T-helper 2 cell treated with Interferon-gamma antibody and Interleukin-4, amounts not matched to agents 100 ng/mL and 5 ng/mL, for 36 hours (primary cell): Measurements from ENCODE around the gene DCDC2B. TPM values are rescaled to one million over a fixed set of nuclear protein-coding genes. Genes with fewer than 3 reads are reported as not detected.
"Not testable (repeated sequence)": the region's sequence is repeated elsewhere in the genome, so short reads cannot be mapped to it uniquely, and the experiment has no call there.

ENCODE experiments used
- intact Hi-C: fragments of 100-400 bp; cut with micrococcal nuclease; formaldehyde crosslinking; loops from one replicate; pipeline ENCODE4 v1.15.1; 2023
- total RNA-seq: library from RNA; stranded (reverse); gene quantifications from 2 replicates; pipeline ENCODE4 v1.2.3, GENCODE V29; 2022

The DCDC2B gene
- total RNA-seq: not detected in 2 replicates

- intact Hi-C loops: no loop called here
These were observed at the start of gene DCDC2B for GRCh38 chr1:32208891-32209328. Gene DCDC2B, plus strand, starts transcription at chr1:32209089. Its CDS starts 5 bp downstream, at chr1:32209094.

GRCh38 chr1:32159189-32159588 lies 49.7 kb upstream of the DCDC2B start:
- intact Hi-C loops: no loop called here

- intact Hi-C loops: no loop called here
These were observed 45.5 kb upstream of the DCDC2B start for GRCh38 chr1:32163405-32163804.

GRCh38 chr1:32165633-32166032 lies 43.3 kb upstream of the DCDC2B start:
- intact Hi-C loops: not testable (repeated sequence)

- intact Hi-C loops: no loop called here
These were observed 37.9 kb upstream of the DCDC2B start for GRCh38 chr1:32170991-32171390.

GRCh38 chr1:32172621-32173245 lies 36.2 kb upstream of the DCDC2B start:
- intact Hi-C loops: no loop called here

- intact Hi-C loops: loop anchor here (1.0 to 5.0 kb wide), 6 partner anchors 44 to 472 kb away; partner anchors contain the start of genes BSDC1, EIF3I, KHDRBS1 and KPNA6
These were observed 30.3 kb upstream of the DCDC2B start for GRCh38 chr1:32178380-32179192.

- intact Hi-C loops: loop anchor here (1.0 to 5.0 kb wide), 6 partner anchors 43 to 472 kb away; partner anchors contain the start of genes BSDC1, EIF3I, KHDRBS1 and KPNA6
These were observed 29.8 kb upstream of the DCDC2B start for GRCh38 chr1:32179193-32179442.

GRCh38 chr1:32179443-32180185 lies 29.3 kb upstream of the DCDC2B start, which contains the start of gene TXLNA:
Gene TXLNA, plus strand, starts transcription at chr1:32179675. Its CDS starts 671 bp downstream, at chr1:32180346.
- intact Hi-C loops: loop anchor here (1.0 to 5.0 kb wide), 7 partner anchors 21 to 471 kb away; partner anchors contain the start of genes BSDC1, CCDC28B, EIF3I and KHDRBS1

- intact Hi-C loops: loop anchor here (2.0 kb wide), 1 partner anchor 20 kb away; the partner anchor contains the start of gene CCDC28B
These were observed 28.5 kb upstream of the DCDC2B start for GRCh38 chr1:32180186-32181060.

- intact Hi-C loops: loop anchor here (2.0 kb wide), 1 partner anchor 20 kb away; the partner anchor contains the start of gene CCDC28B
These were observed 27.8 kb upstream of the DCDC2B start for GRCh38 chr1:32181065-32181464.

- intact Hi-C loops: loop anchor here (2.0 kb wide), 1 partner anchor 19 kb away; the partner anchor contains the start of gene CCDC28B
These were observed 27.3 kb upstream of the DCDC2B start for GRCh38 chr1:32181563-32181962.

- intact Hi-C loops: no loop called here
These were observed 26.8 kb upstream of the DCDC2B start for GRCh38 chr1:32182060-32182459.

GRCh38 chr1:32184650-32185049 lies 24.2 kb upstream of the DCDC2B start:
- intact Hi-C loops: no loop called here

- intact Hi-C loops: no loop called here
These were observed 22.8 kb upstream of the DCDC2B start for GRCh38 chr1:32186077-32186476.

GRCh38 chr1:32186491-32186890 lies 22.4 kb upstream of the DCDC2B start:
- intact Hi-C loops: no loop called here

- intact Hi-C loops: no loop called here
These were observed 21.0 kb upstream of the DCDC2B start for GRCh38 chr1:32187850-32188249.

GRCh38 chr1:32192220-32192948 lies 16.5 kb upstream of the DCDC2B start:
- intact Hi-C loops: no loop called here

GRCh38 chr1:32194984-32195383 lies 13.9 kb upstream of the DCDC2B start:
- intact Hi-C loops: no loop called here

- intact Hi-C loops: no loop called here
These were observed 13.4 kb upstream of the DCDC2B start for GRCh38 chr1:32195531-32195930.
